NCI-H2227 (cell line): ENCODE data around the gene SREK1IP1.
A peak's percentile ranks its signal among the peaks of the same experiment; 100 is the strongest.

ENCODE experiments used
- DNase-seq: peaks from one replicate; lab custom pipeline; 2025; ENCODE audit not compliant: unreplicated experiment; lab: John Stamatoyannopoulos, UW

Gene SREK1IP1

GRCh38 chr5:64688391-64688790 lies 80.1 kb downstream of the SREK1IP1 start:
- DNase-seq, result no peak

GRCh38 chr5:64685866-64686265 lies 82.6 kb downstream of the SREK1IP1 start:
- DNase-seq, result no peak

- no peak for DNase-seq
Observed at GRCh38 chr5:64682608-64683007, 85.9 kb downstream of the SREK1IP1 start.

GRCh38 chr5:64680289-64680688 lies 88.2 kb downstream of the SREK1IP1 start:
- DNase-seq, result no peak

GRCh38 chr5:64678374-64678773 lies 90.1 kb downstream of the SREK1IP1 start:
- peak; percentile 9 for DNase-seq

- DNase-seq, result no peak
Observed at GRCh38 chr5:64671678-64672077, 96.8 kb downstream of the SREK1IP1 start.

- DNase-seq, result no peak
Observed at GRCh38 chr5:64670277-64670676, 98.2 kb downstream of the SREK1IP1 start.
